Parathyroid adenoma (tissue), 2 donors: Measurements from ENCODE around the gene IGFBP6.

ENCODE experiments used
- H2AFZ ChIP-seq: fragments of 300-600 bp; sonication (generic); one replicate; pipeline ENCODE4 v1.7.0; 2017; ENCODE audit warnings: antibody characterized with exemption, mild to moderate bottlenecking
- H3K27ac ChIP-seq: fragments of 300-600 bp; sonication (generic); one replicate; pipeline ENCODE4 v1.7.0; 2017
- H3K27me3 ChIP-seq: fragments of 300-600 bp; sonication (generic); one replicate; pipeline ENCODE4 v1.7.0; 2017; ENCODE audit warnings: low read length; ENCODE audit not compliant: control insufficient read depth, insufficient read depth
- H3K36me3 ChIP-seq: fragments of 300-600 bp; sonication (generic); one replicate; pipeline ENCODE4 v1.7.0; 2017; ENCODE audit warnings: low read length; ENCODE audit not compliant: control insufficient read depth, insufficient read depth
- H3K4me1 ChIP-seq: fragments of 300-600 bp; sonication (generic); one replicate; pipeline ENCODE4 v1.7.0; 2017; ENCODE audit warnings: control low read depth
- H3K4me2 ChIP-seq: fragments of 300-600 bp; sonication (generic); one replicate; pipeline ENCODE4 v1.7.0; 2017; ENCODE audit warnings: low read length
- H3K4me3 ChIP-seq: fragments of 300-600 bp; sonication (generic); one replicate; pipeline ENCODE4 v1.7.0; 2017; ENCODE audit warnings: low read depth, low read length
- H3K79me2 ChIP-seq: fragments of 300-600 bp; sonication (generic); one replicate; pipeline ENCODE4 v1.7.0; 2017; ENCODE audit warnings: control low read depth
- H3K9ac ChIP-seq: fragments of 300-600 bp; sonication (generic); one replicate; pipeline ENCODE4 v1.7.0; 2017; ENCODE audit warnings: mild to moderate bottlenecking
- H3K9me3 ChIP-seq: fragments of 300-600 bp; sonication (generic); one replicate; pipeline ENCODE4 v1.7.0; 2017; ENCODE audit warnings: low read length; ENCODE audit not compliant: control insufficient read depth
- CTCF ChIP-seq: fragments of 300-600 bp; sonication (generic); IDR thresholded peaks from one replicate; pipeline ENCODE4 v1.7.0; 2017; ENCODE audit warnings: antibody characterized with exemption, mild to moderate bottlenecking
- donor health status: primary hyperparathyroidism.

IGFBP6 gene

GRCh38 chr12:53096089-53096741 lies 1.3 kb upstream of the IGFBP6 start:
- no peak for TF ChIP-seq CTCF
- no peak overlapping the region for H3K4me2 ChIP-seq
- H3K4me1 ChIP-seq: peaks cover 14% of the 10 kb centered on the region
- no peaks in the 10 kb centered on the region for H3K9me3 ChIP-seq
- H3K36me3 ChIP-seq: no peaks in the 10 kb centered on the region
- H3K27me3 ChIP-seq: no peaks in the 10 kb centered on the region
- H3K9ac ChIP-seq: no peak overlapping the region
- no peaks in the 10 kb centered on the region for H3K79me2 ChIP-seq
- no peak overlapping the region for H2AFZ ChIP-seq
- peak overlapping the region; percentile 25 for H3K27ac ChIP-seq
- no peak overlapping the region for H3K4me3 ChIP-seq

GRCh38 chr12:53096759-53097158 lies 708 bp upstream of the IGFBP6 start:
- Histone ChIP-seq H3K79me2 (no peaks in the 10 kb centered on the region), H3K4me2 (no peak overlapping the region), H3K9ac (no peak overlapping the region), H3K9me3 (no peaks in the 10 kb centered on the region), H3K4me3 (no peak overlapping the region), H2AFZ (no peak overlapping the region), H3K27me3 (no peaks in the 10 kb centered on the region), H3K27ac (peak overlapping the region; percentile 25), H3K36me3 (no peaks in the 10 kb centered on the region), H3K4me1 (peaks cover 14% of the 10 kb centered on the region)
- no peak for TF ChIP-seq CTCF

- no peaks in the 10 kb centered on the region for H3K79me2 ChIP-seq
- no peaks in the 10 kb centered on the region for H3K36me3 ChIP-seq
- H3K4me3 ChIP-seq: peak overlapping the region; percentile 57
- H3K27ac ChIP-seq: peak overlapping the region; percentile 25
- peaks cover 14% of the 10 kb centered on the region for H3K4me1 ChIP-seq
- no peaks in the 10 kb centered on the region for H3K9me3 ChIP-seq
- no peak for TF ChIP-seq CTCF
- peak overlapping the region; percentile 97 for H3K4me2 ChIP-seq
- no peaks in the 10 kb centered on the region for H3K27me3 ChIP-seq
- peak overlapping the region; percentile 86 for H2AFZ ChIP-seq
- H3K9ac ChIP-seq: no peak overlapping the region
Measured at GRCh38 chr12:53097207-53097563, 282 bp upstream of the IGFBP6 start.

- Histone ChIP-seq H3K79me2 (no peaks in the 10 kb centered on the region), H3K27ac (peak overlapping the region; percentile 40), H3K4me3 (no peak overlapping the region), H3K9me3 (no peaks in the 10 kb centered on the region), H3K9ac (no peak overlapping the region), H3K27me3 (no peaks in the 10 kb centered on the region), H3K4me1 (peaks cover 14% of the 10 kb centered on the region), H2AFZ (peak overlapping the region; percentile 86), H3K4me2 (peak overlapping the region; percentile 97), H3K36me3 (no peaks in the 10 kb centered on the region)
- no peak for TF ChIP-seq CTCF
Measured at GRCh38 chr12:53098354-53098981, 1.0 kb downstream of the IGFBP6 start.
